Measurements from ENCODE around the gene RBMS3. TPM values are rescaled to one million over a fixed set of nuclear protein-coding genes. Genes with fewer than 3 reads are reported as not detected.

Gene RBMS3
- total and polyA plus RNA-seq, 2 experiments from 2014 or later = 3.2 to 7.4 TPM

DNA sequence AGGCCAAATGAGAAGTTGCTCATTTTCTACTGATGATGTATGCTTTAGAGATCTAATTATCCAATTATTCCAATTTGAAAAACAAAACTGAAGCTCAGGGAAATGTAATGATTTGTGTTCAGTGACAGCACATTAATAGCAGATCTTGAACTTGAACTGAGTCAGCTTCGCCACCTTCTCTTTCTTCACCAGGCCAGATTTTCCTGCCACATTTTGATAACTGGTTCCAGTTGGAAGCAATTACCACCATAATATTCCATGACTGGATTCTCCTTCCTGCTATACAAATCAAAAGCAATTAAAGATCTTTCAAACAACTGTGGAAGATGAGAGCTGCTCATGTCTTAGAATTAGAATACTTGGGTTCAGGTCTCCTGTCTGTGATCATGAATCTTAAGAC is 334.1 kb downstream of the RBMS3 start (continued):
- TF ChIP-seq, protein P1, sequence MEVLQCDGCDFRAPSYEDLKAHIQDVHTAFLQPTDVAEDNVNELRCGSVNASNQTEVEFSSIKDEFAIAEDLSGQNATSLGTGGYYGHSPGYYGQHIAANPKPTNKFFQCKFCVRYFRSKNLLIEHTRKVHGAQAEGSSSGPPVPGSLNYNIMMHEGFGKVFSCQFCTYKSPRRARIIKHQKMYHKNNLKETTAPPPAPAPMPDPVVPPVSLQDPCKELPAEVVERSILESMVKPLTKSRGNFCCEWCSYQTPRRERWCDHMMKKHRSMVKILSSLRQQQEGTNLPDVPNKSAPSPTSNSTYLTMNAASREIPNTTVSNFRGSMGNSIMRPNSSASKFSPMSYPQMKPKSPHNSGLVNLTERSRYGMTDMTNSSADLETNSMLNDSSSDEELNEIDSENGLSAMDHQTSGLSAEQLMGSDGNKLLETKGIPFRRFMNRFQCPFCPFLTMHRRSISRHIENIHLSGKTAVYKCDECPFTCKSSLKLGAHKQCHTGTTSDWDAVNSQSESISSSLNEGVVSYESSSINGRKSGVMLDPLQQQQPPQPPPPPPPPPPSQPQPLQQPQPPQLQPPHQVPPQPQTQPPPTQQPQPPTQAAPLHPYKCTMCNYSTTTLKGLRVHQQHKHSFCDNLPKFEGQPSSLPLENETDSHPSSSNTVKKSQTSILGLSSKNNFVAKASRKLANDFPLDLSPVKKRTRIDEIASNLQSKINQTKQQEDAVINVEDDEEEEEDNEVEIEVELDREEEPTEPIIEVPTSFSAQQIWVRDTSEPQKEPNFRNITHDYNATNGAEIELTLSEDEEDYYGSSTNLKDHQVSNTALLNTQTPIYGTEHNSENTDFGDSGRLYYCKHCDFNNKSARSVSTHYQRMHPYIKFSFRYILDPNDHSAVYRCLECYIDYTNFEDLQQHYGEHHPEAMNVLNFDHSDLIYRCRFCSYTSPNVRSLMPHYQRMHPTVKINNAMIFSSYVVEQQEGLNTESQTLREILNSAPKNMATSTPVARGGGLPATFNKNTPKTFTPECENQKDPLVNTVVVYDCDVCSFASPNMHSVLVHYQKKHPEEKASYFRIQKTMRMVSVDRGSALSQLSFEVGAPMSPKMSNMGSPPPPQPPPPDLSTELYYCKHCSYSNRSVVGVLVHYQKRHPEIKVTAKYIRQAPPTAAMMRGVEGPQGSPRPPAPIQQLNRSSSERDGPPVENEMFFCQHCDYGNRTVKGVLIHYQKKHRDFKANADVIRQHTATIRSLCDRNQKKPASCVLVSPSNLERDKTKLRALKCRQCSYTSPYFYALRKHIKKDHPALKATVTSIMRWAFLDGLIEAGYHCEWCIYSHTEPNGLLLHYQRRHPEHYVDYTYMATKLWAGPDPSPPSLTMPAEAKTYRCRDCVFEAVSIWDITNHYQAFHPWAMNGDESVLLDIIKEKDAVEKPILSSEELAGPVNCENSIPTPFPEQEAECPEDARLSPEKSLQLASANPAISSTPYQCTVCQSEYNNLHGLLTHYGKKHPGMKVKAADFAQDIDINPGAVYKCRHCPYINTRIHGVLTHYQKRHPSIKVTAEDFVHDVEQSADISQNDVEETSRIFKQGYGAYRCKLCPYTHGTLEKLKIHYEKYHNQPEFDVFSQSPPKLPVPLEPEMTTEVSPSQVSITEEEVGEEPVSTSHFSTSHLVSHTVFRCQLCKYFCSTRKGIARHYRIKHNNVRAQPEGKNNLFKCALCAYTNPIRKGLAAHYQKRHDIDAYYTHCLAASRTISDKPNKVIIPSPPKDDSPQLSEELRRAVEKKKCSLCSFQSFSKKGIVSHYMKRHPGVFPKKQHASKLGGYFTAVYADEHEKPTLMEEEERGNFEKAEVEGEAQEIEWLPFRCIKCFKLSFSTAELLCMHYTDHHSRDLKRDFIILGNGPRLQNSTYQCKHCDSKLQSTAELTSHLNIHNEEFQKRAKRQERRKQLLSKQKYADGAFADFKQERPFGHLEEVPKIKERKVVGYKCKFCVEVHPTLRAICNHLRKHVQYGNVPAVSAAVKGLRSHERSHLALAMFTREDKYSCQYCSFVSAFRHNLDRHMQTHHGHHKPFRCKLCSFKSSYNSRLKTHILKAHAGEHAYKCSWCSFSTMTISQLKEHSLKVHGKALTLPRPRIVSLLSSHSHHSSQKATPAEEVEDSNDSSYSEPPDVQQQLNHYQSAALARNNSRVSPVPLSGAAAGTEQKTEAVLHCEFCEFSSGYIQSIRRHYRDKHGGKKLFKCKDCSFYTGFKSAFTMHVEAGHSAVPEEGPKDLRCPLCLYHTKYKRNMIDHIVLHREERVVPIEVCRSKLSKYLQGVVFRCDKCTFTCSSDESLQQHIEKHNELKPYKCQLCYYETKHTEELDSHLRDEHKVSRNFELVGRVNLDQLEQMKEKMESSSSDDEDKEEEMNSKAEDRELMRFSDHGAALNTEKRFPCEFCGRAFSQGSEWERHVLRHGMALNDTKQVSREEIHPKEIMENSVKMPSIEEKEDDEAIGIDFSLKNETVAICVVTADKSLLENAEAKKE (CRISPR knock-in tag; IDR thresholded peaks at IDR 0.05) = no peak
- no peak for TF ChIP-seq NANOG (IDR thresholded peaks at IDR 0.05; ENCODE audit: borderline replicate concordance)

DNA sequence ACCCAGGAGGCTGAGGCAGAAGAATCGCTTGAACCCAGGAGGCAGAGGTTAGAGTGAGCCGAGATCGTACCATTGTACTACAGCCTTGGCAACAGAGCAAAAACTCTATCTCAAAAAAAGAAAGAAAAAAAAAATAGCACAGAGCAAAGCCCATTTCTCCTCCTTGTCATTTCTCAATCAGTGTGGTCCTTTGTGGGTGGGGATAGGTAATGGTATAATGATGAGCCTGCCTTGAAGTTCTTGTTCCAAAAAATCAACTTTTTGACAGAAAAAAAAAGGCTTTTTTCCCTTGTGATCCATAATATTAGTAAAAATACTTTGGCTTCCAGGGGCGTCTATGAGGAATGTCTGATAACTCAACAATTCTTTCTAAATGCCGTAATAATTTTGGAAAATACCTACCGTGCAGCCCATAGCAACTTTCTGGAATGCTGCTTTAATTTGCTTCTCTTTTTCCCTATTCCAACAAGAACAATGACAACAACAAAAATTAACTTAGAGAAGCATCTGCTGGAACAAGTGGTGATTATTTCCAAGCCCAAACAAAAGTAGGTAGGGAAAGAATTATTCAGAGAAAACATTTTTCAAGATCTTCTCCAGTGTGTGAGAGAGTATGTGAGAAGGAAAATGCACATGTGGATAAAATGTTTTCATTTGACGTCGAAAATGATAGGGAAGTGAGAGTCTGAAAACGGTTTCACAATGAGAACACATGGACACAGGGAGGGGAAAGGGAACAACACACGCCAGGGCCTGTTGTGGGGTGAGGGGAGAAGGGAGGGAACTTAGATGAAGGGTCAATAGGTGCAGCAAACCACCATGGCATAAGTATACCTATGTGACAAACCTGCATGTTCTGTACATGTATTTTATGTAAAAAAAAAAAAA is 337.8 kb downstream of the RBMS3 start:
- Histone ChIP-seq H3K4me1 (ENCODE audit: insufficient read depth) (no peaks in the 10 kb centered on the region), H3K9me2 (ENCODE audit: insufficient read depth) (no peaks in the 10 kb centered on the region), H3F3A (replicated peaks; ENCODE audit: low read depth) (no peaks in the 10 kb centered on the region), H2AFZ (no peak overlapping the region), H3K4me3 (no peak overlapping the region), H3K4me2 (no peak overlapping the region), H4K20me1 (replicated peaks; ENCODE audit: insufficient read depth) (no peaks in the 10 kb centered on the region), H3K79me2 (replicated peaks; ENCODE audit: insufficient read depth) (no peaks in the 10 kb centered on the region), H3K27me3 (ENCODE audit: insufficient read depth) (no peaks in the 10 kb centered on the region), H3K36me3 (ENCODE audit: insufficient read depth) (no peaks in the 10 kb centered on the region), H3K27ac (ENCODE audit: low read depth) (no peak overlapping the region)
- no peak for DNase-seq (ENCODE audit: low spot score)
- Mint-ChIP-seq H3K4me1 (peaks cover 4% of the 10 kb centered on the region; the same call in 2 of the 3 replicates), H3K27me3 (ENCODE audit: insufficient read depth, low read depth, poor library complexity) (no peaks in the 10 kb centered on the region), H3K9me3 (no peaks in the 10 kb centered on the region), H3K4me3 (no peak overlapping the region), H3K36me3 (ENCODE audit: low read depth) (no peaks in the 10 kb centered on the region), H3K27ac (peak overlapping the region; percentile 17; the same call in 1 of the 2 replicates)
- ATAC-seq = no peak
- TF ChIP-seq EZH2 (IDR thresholded peaks at IDR 0.05; ENCODE audit: low read depth, unreplicated experiment) (no peak), CREB1 (CRISPR knock-in tag; IDR thresholded peaks at IDR 0.05; ENCODE audit: low read depth) (no peak)
- TF ChIP-seq, protein P1 (CRISPR knock-in tag; IDR thresholded peaks at IDR 0.05) = no peak
